GM12872 (cell line): ENCODE results near the gene TFEB.

Experiments used
- CTCF ChIP-seq: IDR thresholded peaks from 3 replicates; pipeline ENCODE4 v1.5.1; 2011; ENCODE audit warnings: low read depth, mild to moderate bottlenecking, low read length, moderate library complexity; ENCODE audit not compliant: insufficient read depth

Gene TFEB

GRCh38 chr6:41645007-41645618 lies 90.3 kb downstream of the TFEB start:
- no peak for TF ChIP-seq CTCF

DNA sequence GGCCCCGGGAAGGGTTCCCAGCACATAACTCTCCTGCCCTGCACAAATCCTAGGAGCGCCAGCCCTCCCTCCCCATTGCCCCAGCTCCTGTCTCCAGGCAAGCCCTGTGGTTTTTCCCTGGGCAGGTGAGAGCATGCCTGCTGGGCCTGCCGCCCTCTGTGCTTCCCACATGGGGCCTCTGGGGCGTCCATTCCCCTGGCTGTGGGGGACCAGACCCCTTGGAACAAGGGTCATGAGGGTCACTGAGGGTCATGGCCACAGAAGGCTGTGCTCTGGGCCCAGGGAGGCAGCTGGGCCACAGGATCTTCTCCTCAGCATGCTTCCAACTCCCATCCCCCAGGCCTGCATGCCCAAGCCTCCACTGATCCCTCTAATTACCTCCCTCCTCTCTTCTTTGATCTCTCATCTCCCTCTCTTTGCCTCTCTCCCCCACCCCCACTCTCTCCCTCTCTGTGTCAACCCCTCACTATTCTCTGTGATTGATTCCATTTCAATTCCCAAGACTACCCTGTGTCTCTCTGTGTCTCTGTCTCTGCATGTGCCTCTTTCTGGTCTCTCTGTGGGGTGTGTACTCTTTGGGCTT lies 91.0 kb downstream of the TFEB start:
- no peak for TF ChIP-seq CTCF

GRCh38 chr6:41643899-41644269 lies 91.5 kb downstream of the TFEB start:
- no peak for TF ChIP-seq CTCF

GRCh38 chr6:41642960-41643898 lies 92.2 kb downstream of the TFEB start:
- no peak for TF ChIP-seq CTCF

GRCh38 chr6:41642090-41642959 lies 93.1 kb downstream of the TFEB start:
- TF ChIP-seq CTCF: no peak

DNA sequence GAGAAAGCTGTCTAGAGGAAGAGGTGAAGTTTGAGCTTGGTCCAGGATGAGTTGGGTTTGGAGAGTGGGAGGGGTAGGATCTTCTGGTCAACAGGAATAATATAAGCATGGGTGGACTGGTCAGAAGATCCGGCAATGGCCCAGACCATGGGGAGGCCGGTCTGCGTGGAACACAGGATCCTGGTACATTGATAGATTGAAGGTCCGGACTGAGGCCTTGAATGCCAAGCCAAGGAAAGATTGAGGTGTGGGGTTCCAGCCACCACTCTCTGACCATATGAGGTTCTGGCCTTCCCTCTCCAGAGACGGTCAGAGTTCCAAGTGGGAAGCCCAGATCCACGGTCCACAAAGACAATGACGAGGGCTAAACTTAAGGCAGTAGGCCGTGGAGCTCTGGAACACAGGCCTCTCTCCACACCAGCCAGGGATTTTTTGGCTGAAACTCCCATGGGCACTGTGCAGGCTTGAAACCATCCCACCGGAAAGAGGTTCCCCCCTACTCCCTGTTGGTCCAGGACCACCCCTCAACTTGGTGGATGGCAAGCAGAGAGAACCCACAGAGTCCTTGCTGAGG lies 94.0 kb downstream of the TFEB start:
- no peak for TF ChIP-seq CTCF
